ENCODE measurements around the gene PRKG1. TPM values are rescaled to one million over a fixed set of nuclear protein-coding genes. Genes with fewer than 3 reads are reported as not detected.

The PRKG1 gene
- total RNA-seq, 1 experiment from 2014 or later: 0.21 TPM

DNA sequence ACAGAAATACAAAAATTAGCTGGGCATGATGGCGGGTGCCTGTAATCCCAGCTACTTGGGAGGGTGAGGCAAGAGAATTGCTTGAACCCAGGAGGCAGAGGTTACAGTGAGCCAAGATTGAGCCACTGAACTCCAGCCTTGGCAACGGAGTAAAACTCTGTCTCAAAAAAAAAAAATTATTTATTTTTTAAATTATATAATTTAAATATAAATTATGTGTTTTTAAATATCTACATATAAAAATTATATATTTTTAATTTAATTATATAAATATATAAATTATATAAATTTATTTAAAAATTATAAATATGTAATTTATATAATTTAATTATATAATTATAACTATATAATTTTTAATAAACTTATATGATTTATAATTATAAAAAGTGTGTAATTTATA lies 51.2 kb downstream of the PRKG1 start:
- Mint-ChIP-seq H3K4me3 (ENCODE audit: low read depth, unreplicated experiment) (no peak overlapping the region), H3K9me3 (ENCODE audit: low read depth, unreplicated experiment) (no peaks in the 10 kb centered on the region), H3K36me3 (ENCODE audit: insufficient read depth, unreplicated experiment) (no peaks in the 10 kb centered on the region), H3K4me1 (ENCODE audit: low read depth, unreplicated experiment) (peaks cover 12% of the 10 kb centered on the region), H3K27ac (ENCODE audit: unreplicated experiment) (no peak overlapping the region), H3K27me3 (ENCODE audit: unreplicated experiment) (no peaks in the 10 kb centered on the region)
- TF ChIP-seq, protein P1, sequence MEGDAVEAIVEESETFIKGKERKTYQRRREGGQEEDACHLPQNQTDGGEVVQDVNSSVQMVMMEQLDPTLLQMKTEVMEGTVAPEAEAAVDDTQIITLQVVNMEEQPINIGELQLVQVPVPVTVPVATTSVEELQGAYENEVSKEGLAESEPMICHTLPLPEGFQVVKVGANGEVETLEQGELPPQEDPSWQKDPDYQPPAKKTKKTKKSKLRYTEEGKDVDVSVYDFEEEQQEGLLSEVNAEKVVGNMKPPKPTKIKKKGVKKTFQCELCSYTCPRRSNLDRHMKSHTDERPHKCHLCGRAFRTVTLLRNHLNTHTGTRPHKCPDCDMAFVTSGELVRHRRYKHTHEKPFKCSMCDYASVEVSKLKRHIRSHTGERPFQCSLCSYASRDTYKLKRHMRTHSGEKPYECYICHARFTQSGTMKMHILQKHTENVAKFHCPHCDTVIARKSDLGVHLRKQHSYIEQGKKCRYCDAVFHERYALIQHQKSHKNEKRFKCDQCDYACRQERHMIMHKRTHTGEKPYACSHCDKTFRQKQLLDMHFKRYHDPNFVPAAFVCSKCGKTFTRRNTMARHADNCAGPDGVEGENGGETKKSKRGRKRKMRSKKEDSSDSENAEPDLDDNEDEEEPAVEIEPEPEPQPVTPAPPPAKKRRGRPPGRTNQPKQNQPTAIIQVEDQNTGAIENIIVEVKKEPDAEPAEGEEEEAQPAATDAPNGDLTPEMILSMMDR (IDR thresholded peaks at IDR 0.05; ENCODE audit: unreplicated experiment): no peak
- BruUV-seq (replicated peaks): no TSS peak
- DNase-seq: no peak
- CTCF ChIA-PET: interaction anchor here (0.6 kb wide), 1 partner anchor 18 kb away, joined by 4 read pairs; no protein-coding TSS in a partner anchor
- intact Hi-C loops (cut with micrococcal nuclease; ENCODE audit: unreplicated experiment): no loop called here

DNA sequence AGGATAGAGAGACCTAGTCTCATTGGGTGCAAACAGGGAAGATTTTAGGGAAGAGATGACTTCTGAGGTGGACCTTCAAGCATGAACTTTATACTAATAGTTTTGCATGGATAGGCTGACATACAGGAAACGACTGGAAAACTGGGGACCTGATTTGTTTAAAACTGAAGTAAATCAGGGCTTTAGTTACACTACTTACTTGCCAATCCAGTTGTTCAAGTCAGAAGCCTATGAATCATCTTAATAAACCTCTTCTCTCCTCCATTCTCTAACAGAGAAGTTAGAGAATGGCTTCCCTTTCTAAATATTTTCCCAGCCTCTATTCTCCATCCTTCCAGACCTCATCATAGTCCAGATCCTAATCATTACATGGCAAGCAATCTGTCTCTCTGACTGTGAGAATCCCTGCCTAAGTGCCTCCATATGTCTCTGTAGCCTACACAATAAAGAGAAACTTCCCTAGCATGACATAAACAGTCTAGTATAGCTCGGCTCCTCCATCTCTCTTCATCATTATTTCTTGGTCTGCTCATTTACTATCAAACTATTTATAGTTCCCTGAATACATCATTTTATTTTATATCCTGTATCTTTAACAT lies 55.8 kb downstream of the PRKG1 start:
- TF ChIP-seq, protein P1 (IDR thresholded peaks at IDR 0.05; ENCODE audit: unreplicated experiment): no peak
- no peak for DNase-seq
- H3K4me3 Mint-ChIP-seq (ENCODE audit: low read depth, unreplicated experiment): no peak overlapping the region
- CTCF ChIA-PET: no interaction called here
- no peaks in the 10 kb centered on the region for H3K36me3 Mint-ChIP-seq (ENCODE audit: insufficient read depth, unreplicated experiment)
- intact Hi-C loops (cut with micrococcal nuclease; ENCODE audit: unreplicated experiment): no loop called here
- no peak overlapping the region for H3K27ac Mint-ChIP-seq (ENCODE audit: unreplicated experiment)
- no peaks in the 10 kb centered on the region for H3K27me3 Mint-ChIP-seq (ENCODE audit: unreplicated experiment)
- H3K4me1 Mint-ChIP-seq (ENCODE audit: low read depth, unreplicated experiment): peaks cover 12% of the 10 kb centered on the region
- BruUV-seq (replicated peaks): no TSS peak
- no peaks in the 10 kb centered on the region for H3K9me3 Mint-ChIP-seq (ENCODE audit: low read depth, unreplicated experiment)

DNA sequence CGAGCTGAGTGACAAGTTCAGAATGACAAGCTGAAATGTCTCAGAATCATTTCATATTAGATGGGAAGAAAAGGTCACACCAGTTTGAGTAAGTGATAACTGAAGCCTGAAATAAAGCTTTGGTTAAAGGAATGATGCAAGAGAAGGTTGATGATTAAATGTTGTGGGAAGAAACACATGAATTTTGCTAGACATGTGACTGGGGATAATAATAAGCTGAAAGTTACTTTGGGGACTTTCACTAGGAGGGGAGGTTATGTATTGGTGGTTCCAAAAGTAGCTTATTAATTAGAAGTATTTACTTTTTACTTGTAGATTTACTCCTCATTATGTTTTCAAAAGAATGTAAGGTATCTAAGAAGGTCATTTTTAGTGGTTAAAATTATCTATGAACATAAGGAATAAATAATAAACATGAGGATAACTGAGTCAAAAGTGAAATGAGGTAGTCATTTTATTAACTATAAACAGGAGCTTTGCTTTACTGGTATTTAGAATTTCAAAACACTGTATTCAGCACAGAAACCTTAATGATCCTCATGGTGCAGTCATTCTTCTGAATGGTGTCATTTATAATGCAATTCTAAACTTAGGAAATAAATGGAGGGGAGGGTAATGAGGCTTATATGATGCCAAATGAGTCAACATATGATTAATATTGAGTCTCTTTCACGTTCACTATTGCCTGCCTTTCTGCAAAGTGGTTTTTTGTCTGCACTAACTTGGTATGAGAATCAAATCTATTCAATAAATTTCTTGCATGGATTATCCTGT lies 63.7 kb downstream of the PRKG1 start:
- intact Hi-C loops (cut with micrococcal nuclease; ENCODE audit: unreplicated experiment): no loop called here
- TF ChIP-seq, protein P1 (IDR thresholded peaks at IDR 0.05; ENCODE audit: unreplicated experiment): no peak
- Mint-ChIP-seq H3K4me1 (ENCODE audit: low read depth, unreplicated experiment) (peaks cover 9% of the 10 kb centered on the region), H3K9me3 (ENCODE audit: low read depth, unreplicated experiment) (no peaks in the 10 kb centered on the region), H3K4me3 (ENCODE audit: low read depth, unreplicated experiment) (no peak overlapping the region), H3K27ac (ENCODE audit: unreplicated experiment) (no peak overlapping the region), H3K36me3 (ENCODE audit: insufficient read depth, unreplicated experiment) (no peaks in the 10 kb centered on the region), H3K27me3 (ENCODE audit: unreplicated experiment) (no peaks in the 10 kb centered on the region)
- no peak for DNase-seq
- CTCF ChIA-PET: no interaction called here
- BruUV-seq (replicated peaks): no TSS peak

DNA sequence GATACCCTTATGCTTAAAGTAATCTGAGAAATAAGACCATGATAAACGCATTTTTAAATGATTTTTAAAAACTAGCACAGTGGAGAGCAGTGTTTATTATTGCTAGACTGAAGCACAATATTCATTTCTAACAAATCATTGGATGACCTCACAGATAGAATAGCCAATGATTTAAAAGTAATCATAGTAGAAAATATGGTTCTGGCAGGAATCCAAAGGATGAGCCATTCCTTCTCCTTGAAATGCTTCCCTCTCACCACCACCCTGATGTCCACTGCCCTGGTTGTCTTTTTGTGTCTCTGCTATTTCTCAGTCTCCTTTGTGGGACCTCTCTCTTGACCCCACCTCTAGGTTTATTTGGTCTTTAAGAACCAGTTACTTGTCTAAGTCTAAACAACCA lies 64.9 kb downstream of the PRKG1 start:
- Mint-ChIP-seq H3K27me3 (ENCODE audit: unreplicated experiment) (no peaks in the 10 kb centered on the region), H3K4me1 (ENCODE audit: low read depth, unreplicated experiment) (peaks cover 9% of the 10 kb centered on the region), H3K4me3 (ENCODE audit: low read depth, unreplicated experiment) (no peak overlapping the region), H3K27ac (ENCODE audit: unreplicated experiment) (no peak overlapping the region), H3K36me3 (ENCODE audit: insufficient read depth, unreplicated experiment) (no peaks in the 10 kb centered on the region), H3K9me3 (ENCODE audit: low read depth, unreplicated experiment) (no peaks in the 10 kb centered on the region)
- BruUV-seq (replicated peaks): no TSS peak
- TF ChIP-seq, protein P1 (IDR thresholded peaks at IDR 0.05; ENCODE audit: unreplicated experiment): no peak
- CTCF ChIA-PET: no interaction called here
- intact Hi-C loops (cut with micrococcal nuclease; ENCODE audit: unreplicated experiment): no loop called here
- no peak for DNase-seq
